Measurements from ENCODE around the gene CUL3.

CUL3 gene

DNA sequence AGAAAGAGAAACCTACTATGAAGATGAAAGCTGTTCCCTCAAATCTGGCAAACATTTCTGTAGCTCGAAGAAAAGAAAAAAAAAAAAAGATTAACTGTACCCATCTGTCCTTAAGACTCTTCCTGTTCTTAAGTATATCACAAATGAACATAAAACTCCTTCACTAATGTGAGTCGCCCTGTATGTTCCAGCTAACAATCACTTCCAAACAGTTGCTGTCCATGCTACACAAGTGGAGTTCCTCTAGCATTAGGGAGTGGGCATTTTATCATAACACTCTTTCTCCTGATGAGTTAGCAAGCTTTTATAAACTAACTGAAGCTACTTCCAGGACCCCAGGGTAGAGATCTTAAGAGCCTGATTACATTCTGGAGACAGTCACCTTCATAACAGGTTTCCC, 5.8 kb downstream of the CUL3 start:
- no peak for DNase-seq

DNA sequence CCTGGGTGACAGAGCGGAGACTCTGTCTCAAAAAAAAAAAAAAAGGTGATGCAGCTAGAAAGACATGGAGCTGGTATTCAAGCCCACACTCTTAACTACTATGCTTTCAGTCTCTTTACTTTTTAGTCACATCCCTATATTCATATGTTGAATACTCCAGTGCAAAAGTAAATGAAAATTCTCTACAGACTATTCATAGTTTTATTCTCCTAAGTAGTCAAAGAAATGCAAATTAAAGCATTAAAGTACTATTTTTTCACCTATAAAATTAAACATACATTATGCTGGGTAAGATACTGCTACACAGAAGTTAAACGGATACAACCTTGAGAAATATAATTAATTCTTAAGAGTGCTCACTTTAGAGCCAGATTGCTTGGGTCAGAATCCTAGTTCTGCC, 7.6 kb downstream of the CUL3 start:
- no peak for DNase-seq

DNA sequence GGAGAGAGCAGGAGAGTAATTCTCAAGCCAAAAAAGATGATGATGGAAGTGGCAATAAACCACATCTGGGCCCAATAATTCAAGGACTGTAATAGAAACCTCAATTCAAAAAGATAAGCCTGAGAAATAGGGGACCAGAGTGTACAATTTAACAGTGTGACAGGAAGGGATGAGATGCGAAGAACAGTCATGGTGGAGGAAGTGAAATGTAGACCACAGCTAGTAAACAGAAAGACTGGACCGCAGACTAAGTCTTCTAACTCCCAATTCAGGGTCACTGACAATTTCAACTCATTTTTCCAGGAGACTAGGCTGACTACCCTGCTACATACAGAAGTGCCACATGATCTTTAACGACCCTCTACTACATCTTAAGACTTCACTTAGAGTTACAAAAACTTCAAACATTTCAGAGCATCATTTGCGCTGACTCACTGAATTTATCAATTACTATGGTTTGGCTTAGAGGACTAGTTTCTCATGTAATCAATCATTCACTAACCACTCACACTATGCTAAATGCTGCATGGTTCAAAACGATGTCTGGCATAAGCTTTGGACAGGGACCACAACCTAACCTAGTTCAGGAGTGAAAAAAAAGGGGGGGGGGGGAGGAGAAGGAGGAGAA, 9.0 kb downstream of the CUL3 start:
- DNase-seq = no peak

DNA sequence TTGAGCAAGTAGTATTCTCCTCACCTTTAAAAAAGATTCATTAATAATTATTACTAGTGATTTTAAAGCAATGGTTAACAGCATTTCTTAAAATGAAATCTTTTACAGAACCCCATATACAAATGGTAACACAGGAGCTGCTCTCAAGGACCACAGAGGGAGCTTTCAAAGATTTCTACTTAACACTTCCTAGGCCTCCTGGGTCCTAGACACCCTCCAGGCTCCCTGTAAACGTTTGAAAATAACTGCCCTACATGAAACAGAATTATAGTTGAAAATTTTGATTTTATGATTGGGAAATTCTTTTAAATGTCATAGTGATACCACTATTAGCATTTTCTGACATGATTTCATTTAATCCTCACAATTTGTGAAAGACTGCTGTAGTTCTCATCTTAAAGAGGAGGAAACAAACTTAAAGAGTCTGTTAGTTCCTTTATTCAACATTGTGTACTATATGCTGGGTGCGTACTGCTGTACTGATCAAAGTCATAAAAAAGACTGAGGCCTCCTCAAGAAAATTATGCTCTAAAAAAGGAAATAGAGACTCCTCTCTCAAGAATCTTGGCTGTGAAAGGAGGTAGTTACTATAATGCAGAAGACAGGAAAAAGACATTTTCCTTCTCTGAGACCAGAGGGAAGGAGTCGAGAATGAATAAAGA, 10.6 kb downstream of the CUL3 start:
- no peak for DNase-seq

DNA sequence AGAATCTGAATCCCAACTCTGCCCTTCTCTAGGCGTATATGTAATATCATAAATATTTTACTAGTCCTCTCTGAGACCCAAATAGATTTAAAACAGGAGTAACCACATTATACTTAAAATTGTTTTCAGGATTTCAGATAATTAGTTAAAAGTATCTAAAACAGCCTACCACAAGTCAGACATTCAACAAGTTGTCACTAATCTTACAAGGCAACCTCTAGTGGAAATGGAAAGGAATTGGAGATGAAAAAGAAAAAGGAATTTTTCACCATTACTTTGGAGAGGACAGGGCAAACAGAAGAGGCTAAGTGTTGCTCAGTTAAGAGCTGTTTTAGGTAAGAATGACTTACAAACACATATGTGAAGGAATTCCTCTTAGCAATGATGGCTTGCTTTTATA, 11.4 kb downstream of the CUL3 start:
- DNase-seq = no peak

DNA sequence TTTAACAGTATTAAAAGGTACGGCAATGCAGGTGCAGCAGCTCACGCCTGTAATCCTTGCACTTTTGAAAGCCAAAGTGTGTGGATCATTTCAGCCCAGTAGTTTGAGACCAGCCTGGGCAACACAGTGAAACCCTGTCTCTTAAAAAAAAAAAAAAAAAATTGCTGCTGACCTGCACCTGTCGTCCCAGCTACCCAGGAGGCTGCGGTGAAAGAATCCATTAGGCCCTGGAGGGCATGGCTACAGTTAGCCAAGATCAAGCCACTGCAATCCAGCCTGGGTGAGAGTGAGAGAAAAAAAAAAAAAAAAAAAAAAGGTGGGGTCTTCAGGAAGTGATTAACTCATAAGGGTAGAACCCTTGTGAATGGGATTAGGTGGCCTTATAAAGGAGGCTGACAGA, 12.8 kb downstream of the CUL3 start:
- no peak for DNase-seq

DNA sequence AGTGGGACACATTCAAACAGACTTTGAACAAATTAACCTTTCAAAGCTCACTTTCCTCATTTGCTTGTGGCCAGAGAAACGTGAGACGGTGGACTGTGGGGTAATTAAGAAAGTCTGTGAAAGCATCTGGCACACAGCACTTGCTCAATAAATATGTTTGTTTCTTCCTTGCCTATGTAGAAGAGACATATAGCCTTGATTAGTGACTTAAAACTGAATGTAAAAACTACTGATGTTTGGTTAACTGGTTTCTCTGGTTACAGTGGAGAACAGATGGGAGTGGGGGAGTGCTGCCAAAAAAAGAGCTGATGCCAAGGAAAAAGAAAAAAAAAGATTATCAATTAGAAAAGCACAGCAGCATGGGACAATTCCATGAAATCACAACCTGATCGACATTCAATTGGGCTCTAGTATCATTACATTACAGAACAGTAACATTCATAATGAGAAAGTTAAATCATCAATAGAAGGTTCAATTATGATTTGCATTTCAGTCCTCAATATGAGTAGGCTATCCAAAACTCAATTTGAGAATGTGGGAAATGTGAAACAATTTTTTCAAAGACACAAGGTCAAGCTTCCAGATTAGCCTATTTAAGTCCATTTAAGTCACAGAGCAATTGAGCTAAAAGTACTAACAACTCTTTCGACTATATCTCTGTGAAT, 14.7 kb downstream of the CUL3 start:
- DNase-seq = no peak

DNA sequence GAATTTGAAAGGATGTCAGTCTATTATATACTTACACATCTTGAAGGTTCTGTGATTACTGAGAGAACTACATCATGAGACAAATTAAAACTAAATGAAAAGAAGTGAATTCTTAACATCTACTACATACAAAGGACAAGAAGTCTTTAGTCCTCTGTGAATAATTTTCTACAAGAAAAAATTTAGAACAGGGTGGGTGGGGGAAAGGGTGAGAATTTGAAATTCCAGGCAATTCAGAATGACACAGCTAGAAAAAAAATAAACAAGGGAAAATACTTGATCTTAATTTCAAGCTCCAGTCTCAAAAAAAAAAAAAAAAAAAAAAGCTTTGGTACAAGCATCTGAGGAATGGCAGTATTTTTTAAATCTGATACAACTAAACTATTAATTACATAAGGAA, 15.5 kb downstream of the CUL3 start:
- no peak for DNase-seq

DNA sequence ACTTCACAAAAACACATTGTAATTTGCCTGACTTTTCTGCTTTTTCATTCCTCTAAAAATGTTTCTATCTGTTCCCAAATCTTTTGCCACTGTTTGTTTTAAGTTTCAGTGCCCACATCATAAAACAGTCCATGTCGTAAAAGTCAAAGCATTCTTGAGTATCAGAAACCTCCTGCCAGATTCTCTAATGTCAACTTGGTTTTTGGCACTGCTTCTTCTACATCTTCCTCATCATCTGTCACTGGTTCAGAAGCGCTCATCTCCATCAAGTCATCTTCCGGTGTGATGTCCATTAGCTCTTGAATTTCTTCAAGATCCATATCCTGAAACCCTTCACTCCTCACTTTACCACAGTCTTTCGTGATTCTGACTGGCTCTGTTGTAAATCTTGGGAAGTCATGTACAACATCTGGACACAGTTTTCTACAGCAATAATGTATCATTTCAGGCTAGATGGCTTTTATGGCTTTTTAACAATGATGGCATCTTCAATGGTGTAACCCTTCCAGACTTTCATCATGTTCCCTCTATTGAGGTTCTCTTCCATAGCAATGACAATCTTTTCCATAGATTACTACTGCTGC, 19.6 kb downstream of the CUL3 start:
- no peak for DNase-seq

DNA sequence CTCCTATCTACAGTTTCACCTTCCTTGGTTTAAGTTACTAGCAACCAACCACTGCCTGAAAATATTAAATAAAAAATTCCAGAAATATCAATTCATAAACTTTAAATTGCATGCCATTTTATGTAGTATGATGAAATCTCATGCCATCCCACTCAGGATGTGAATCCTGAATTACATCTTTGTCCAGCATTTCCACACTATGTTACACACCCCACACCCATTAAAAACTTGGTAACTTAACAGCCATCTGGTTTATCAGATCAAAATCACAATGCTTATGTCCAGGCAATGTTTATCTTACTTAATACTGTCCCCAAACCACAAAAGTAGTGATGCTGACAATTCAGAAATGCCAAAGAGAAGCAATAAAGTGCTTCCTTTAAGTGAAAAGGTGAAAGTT, 21.6 kb downstream of the CUL3 start:
- no peak for DNase-seq

DNA sequence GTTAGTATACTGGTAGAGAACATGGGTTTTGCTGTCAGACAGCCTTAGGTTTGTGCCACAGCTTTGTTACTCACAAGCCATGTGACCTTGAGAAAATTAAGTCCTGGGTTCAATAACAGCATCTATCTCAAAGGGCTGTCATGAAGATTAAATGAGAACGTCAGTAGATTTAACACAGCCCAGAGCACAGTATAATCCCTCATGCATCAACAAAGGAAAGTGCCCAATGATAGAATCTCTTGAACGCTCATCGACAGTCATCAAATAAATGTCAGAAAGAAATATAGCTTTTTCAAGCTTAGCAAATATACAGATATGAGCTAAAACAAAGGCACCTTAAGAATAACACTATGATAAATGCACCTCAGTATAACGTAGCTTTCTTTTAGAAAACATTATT, 22.3 kb downstream of the CUL3 start:
- DNase-seq = no peak

DNA sequence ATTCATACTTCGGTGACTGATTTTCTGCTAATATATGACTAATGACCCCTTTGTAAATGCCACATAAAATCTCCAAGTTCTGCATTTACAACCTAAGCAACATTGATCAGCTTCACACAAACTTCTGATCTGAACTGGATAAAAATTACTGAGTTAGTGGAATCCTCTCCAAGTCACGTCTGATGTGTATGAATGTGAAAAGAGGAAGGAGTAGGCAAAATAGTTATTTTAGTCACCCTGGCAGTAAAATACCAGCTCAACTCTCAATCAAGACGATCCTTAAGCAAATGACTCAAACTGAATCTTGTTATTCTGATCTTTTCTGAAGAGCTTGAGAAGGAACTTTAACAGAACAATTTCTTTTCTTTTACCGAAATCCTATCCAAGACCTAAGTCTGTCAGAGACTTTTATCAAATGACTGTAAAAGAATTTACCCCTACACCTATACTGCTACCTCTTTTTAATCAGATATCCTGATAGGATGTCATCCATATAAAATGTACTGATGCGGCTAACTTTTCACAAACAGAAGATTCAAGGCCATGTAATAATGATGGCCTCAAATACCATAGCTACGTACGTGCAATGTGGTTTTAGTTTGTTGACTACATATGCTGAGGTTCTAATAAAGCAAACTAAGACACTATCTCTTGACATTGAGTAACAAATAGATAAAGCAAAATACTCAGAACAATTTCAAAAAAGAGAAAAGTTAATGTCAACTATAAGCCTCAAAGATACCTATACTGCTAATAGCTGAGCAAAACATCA, 23.7 kb downstream of the CUL3 start:
- DNase-seq = no peak

DNA sequence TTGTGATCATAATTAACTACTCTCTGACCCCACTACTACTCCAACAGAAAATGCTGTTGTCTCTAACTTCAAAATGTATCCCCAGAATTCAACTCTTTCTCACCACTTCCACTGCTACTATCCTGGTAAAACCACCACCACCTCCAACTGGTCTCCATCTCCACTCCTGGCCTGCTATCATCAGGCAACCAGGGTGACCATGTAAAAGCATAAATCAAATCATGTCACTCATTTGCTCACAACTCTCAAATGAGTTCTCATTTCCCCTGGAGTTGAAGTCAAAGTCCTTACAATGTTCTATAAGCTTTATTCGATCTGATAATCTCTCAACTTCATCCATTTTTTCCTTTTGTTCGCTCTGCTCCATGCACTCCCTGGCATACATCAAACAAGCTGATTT, 24.6 kb downstream of the CUL3 start:
- no peak for DNase-seq

DNA sequence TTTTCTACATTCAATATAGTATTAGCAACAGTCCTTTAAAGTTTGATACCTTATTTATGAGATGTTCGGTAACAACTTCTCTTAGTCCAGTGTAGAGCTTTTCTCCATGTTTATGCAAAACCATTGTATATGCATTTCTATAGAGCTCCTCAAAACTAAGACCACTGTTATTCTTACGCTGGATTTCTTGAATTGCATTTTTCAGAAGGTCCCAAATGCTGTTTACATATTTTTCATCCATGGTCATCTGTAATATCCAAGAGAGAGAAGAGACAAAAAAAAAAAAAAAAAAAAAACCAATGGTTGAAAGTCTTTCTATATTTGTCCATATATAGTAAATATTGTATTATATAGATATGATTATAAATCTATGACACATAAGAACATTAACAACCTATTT, 27.6 kb downstream of the CUL3 start:
- DNase-seq = no peak

DNA sequence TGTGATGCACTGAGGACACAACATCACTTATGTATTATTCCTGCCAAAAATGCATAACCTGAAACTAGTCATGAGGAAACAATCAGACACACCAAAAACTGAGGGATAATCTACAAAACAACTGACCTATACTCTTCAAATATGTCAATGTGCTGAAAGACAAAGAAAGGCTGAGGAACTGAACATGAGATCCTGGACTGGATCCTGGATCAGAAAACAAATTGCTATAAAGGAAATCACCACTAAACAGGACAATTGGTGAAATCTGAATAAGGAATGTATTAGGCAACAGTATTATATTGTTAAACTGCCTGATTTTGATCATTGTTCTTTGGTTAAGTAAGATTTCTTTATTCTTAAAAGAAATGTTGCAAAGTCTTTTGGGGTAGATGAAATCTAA, 28.8 kb downstream of the CUL3 start:
- DNase-seq = no peak

DNA sequence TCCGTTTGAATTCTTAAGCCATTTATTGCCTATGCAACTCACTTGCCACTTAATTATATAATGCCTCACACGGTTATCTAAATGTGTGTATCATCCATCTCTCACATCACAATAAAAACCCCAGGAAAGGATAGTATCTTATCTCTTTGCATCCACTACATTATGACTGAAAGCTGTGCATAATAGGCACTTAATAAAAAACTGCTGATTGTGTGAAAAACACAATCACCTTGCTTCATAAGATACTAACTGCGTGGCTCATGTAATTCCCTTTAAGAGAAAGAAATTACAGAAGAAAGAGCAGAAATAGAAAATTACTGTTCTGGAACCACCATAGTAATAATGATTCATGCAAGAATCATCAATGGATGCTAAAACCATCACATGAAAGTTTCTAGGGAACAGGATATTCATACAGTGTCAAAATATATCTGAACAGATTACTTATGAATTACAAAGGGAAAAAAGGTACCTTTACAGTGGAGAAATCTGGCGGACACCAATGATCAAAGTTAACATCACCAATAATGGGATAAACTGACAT, 29.3 kb downstream of the CUL3 start:
- DNase-seq = no peak

DNA sequence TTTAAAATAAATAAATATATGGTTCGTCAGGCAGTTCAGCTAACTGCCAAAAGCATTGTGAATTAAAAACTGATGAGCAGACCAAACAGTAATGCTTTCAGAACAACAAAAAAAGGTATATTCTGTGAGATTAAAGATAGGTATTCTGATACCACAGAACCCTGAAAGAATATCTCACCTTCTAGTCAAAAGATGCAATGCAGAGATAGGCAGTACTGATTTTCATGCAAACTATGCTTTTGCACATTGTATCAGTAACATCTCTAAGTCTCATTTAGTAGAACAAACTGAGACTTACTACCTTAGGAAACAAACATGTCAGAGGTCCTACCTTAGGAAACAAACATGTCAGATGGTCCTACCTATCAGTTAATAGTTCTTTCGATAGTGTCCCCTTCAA, 32.4 kb downstream of the CUL3 start:
- DNase-seq = no peak

DNA sequence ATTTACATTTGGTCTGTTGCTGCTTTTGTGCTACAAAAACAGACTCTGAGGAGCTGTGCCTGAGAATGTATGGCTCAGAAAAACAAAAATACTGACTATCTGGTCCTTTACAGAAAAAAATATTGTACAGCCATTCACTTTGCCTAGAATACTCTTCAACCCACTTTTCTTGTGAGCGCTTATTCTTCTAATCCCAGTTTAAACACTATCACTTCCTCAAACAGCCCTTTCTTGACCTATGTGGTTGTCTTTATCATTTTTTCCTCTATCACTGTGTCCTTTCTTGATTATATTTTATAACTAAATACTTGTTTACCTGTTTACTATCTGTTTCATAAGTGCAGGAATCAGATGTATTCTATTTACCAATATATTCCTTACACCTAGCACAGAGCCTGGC, 33.5 kb downstream of the CUL3 start:
- DNase-seq = no peak

DNA sequence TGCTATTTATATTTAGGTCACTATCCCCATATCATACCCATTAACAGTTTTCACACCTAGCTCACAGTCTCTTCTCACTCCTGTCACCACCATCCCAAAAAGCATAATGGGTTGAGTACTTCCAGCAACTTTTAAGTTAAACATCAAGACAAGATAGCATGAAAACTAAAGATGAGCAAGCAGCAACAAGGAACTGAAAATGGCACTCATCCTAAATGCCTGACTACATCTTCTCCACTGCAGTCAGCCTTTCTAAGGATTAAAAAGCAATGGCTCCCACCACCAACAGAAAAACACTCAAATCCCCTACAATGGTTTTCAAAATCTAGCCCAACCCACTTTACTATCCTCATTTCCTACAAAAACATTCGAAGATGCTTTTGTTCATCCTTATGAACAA, 38.2 kb downstream of the CUL3 start:
- DNase-seq = no peak

DNA sequence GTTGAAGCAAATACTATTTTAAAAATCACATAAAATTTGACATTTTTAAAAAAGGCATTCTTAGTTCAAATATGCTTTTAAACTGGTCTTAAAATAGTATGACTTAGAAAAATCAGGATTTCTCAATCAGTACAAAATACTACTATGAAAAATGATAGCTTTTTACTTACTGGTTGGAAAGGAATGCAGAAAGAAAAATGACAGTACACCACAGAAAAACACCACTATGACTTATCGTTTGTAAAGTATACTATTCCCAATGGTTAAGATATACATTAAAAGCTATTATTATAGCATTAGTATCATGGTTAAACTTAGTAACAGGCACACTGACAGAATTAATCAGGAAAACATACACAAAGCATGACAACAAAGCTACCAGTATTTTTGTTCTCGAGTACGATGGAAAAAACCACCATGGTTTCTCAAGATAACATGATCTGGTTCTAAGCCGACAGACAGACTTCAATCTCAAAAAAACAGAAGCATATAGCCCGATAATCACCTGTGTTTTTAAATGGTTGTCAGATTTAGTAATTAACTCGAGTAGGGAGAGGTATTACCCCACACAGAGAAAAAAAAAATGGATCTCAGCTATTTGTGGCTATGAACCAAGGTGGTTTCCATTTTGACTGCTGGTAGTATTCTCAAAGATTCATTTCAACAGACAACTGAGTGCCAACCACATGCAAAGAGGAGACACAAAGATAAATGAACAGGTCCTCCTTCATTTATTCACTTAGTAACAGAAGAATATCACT, 39.1 kb downstream of the CUL3 start:
- DNase-seq = no peak

DNA sequence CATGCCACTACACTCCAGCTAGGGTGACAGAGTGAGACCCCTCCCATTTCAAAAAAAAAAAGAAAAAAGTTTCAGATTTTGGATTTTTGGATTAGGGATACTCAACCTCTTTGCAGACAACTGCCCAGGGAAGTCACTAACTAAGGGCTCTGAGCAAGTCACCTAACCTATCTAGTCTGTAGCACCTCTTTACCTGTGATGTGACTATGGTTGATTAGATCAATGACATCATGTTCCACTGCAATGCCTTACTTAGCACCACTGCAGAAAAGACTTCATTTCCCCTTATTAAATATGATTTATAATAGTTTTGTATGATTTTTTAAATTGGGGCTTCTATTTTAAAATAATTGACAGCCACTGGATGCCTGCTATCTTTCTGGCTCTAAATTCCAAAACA, 41.2 kb downstream of the CUL3 start:
- no peak for DNase-seq

DNA sequence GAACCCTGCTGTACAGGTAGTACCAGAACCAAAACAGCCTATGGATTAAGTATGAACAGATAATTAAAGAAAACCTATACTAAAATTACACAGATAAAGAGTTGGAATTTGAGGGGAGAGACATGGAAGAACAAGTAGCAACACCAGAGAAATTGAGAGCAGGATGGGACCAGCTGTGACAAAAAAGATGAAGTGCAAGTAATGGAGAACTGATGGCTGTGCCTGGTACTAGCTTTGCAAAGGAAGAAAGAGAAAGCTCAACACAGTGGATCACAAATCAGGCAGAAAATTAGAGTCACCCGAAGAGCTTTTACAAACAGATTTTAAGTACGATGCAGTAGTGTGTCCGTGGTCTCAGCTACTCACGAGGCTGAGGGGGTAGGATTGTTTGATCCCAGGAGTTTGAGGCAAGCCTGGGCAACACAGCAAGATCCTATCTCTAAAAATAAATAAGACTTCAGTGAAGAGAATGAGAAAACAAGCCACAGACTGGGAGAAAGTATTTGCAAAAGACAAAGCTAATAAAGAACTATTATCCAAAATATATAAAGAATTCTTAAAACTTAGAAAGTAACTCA, 46.5 kb downstream of the CUL3 start:
- no peak for DNase-seq
